GM18861 (cell line): ENCODE results near the gene ZNF341.
A peak's percentile ranks its signal among the peaks of the same experiment; 100 is the strongest.
"Not testable (repeated sequence)": the region's sequence is repeated elsewhere in the genome, so short reads cannot be mapped to it uniquely, and the experiment has no call there.

Experiments used
- ATAC-seq: cut with Tn5 transposase; IDR thresholded peaks from one replicate; pipeline ENCODE4 v1.9.1; 2021; ENCODE audit not compliant: unreplicated experiment

The ZNF341 gene

DNA sequence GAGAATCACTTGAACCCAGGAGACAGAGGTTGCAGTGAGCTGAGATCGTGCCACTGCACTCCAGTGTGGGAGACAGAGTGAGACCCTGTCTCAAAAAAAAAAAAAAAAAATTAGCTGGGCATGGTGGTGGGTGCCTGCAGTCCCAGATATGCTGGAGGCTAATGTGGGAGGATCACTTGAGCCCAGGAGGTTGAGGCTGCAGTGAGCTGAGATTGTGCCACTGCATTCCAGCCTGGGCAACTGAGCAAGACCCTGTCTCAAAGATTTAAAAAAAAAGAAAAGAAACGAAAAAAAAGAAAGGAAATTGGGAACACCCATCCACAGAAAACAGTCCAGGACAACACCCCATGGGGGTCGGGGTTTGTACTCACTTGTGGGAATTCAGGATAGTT, 60.8 kb downstream of the ZNF341 start:
- ATAC-seq: not testable (repeated sequence)

- ATAC-seq: no peak
Measured at GRCh38 chr20:33793011-33793931, 61.5 kb downstream of the ZNF341 start.

GRCh38 chr20:33796263-33796906, 64.6 kb downstream of the ZNF341 start:
- ATAC-seq: no peak

DNA sequence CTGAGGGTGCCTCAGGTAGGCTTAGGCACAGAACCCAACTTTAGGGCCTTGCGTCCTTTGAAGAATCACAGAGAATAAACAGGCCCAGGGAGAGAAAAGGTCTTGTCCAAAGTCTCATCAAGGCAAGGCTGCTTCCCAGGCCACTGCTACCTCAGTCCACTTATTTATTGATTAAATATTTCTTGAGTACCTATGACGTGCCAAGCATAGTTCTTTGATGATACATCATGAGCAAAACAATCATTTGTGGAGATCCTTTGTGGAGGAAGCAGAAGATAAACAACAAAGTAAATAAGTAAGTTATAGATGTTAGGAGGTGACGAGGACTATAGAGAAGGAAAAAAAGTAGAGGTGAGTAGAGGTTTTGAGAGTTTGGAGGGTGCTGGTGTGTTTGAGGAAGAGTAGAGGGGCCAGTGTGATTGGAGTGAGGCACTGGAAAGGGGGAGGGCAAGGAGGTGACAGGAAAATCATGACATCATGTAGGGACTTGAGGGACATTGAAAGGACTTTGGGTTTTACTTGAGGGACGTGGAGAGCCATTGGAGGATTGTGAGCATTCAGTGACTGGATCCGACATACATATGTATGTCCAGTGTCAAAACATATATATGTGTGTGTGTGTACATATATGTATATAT, 65.2 kb downstream of the ZNF341 start:
- no peak for ATAC-seq

DNA sequence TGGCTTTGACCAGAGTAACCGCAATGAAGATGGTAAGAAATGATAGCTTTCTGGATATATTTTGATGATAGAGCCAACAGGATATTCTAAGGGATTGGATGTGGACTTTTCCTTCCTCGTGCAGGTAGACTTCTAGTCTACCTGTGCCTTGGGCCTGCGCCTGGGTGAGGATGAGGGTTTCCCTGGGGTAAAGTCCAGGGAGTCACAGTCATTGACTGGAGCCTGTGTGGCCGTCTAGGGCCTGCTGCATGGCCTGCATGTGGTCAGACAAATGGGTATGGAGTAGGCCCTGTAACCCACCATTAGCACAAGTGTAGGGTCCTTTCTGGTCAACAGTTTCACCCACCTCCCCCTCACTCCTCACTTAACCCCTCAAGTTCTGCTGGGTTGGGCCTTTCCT, 66.6 kb downstream of the ZNF341 start:
- no peak for ATAC-seq

DNA sequence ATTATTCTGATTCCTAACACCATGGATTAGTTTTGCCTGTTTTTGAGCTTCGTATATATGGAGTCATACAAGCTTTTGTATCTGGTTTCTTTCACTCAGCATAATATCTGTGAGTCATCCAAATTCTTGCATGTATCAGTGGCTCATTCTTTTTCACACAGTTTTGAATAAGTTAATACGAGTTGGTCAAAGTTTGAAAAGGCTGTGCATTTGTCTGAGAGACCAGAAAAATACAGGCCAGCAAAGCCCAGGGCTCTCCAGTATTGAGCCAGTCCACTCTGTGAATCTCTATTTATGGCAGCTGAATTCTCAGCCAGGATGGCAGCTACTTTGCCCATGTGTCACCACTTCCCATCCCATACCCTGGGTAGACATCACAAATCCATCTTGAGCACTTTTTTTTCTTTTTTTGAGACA, 72.1 kb downstream of the ZNF341 start:
- no peak for ATAC-seq

DNA sequence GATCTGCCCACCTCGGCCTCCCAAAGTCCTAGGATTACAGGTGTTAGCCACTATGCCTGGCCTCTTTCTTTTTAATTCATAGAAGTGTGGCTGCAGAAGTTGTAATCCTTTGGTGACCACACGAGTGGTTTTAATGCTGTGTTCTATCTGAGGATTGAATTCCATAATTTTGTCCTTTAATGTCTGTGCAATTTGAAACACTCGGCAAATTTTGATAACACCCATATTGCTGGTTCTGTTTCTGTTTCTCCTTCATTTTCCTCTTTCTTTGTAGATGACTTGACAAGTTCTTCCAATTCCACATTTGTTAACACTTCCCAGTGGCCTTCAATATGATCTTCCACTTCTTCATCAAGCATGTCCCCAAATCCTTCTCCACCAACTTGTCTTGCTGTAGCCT, 76.6 kb downstream of the ZNF341 start:
- ATAC-seq: no peak

- no peak for ATAC-seq
Measured at GRCh38 chr20:33810259-33810658, 78.5 kb downstream of the ZNF341 start.

GRCh38 chr20:33810885-33811775, 79.3 kb downstream of the ZNF341 start, which contains the start of gene CHMP4B:
CHMP4B (plus strand) TSS chr20:33811348; CDS start chr20:33811469, 121 bp downstream.
- ATAC-seq: peak; percentile 92

GRCh38 chr20:33811776-33812151, 80.0 kb downstream of the ZNF341 start:
- ATAC-seq: no peak

- ATAC-seq: no peak
Measured at GRCh38 chr20:33812152-33812849, 80.5 kb downstream of the ZNF341 start.

DNA sequence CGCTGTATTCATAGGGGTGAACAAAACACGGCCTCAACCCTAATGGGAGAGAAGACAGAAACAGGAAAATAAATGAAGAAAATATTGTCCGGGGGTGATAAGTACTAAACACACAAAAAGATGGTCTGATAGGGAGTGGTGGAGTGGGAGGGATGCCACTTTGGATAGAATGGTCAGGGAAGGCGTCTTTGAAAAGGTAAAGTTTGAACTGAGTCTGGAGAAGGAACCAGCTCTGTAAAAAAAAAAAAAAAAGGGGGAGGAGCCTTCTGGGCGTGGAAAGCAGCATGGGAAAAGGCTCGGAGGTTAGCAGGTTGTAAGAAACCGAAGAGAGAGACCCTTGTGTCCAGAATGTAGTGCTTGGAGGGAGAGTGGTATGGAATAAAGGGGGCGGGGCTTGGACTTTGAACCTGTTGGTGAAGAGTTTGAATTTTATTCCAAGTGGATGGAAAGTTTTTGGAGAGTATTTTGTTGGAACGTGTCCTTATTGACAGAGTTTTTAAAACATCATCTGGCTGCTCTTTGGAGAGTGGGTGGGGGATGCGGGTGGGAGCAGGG, 81.2 kb downstream of the ZNF341 start:
- no peak for ATAC-seq

- ATAC-seq: no peak
Measured at GRCh38 chr20:33814238-33814712, 82.5 kb downstream of the ZNF341 start.

GRCh38 chr20:33815671-33816070, 83.9 kb downstream of the ZNF341 start:
- no peak for ATAC-seq

DNA sequence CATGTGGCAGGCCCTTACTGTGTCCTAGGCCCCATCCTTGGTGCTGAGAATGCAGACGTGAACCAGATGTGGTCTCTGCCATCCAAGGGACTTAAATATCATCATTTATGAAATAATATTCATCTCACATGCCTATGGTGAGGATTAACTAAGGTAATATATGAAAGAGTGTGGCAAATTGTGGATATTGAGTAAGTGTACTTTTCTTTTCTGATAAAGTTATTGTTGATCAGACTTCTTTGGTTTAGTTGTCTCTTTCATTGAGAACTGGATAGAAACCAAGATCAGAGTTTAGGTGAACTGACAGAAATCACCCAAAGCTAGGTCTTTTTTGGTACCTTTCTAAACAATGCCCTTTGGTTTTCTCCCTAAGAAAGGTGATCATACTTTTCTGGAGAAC, 84.4 kb downstream of the ZNF341 start:
- ATAC-seq: no peak

DNA sequence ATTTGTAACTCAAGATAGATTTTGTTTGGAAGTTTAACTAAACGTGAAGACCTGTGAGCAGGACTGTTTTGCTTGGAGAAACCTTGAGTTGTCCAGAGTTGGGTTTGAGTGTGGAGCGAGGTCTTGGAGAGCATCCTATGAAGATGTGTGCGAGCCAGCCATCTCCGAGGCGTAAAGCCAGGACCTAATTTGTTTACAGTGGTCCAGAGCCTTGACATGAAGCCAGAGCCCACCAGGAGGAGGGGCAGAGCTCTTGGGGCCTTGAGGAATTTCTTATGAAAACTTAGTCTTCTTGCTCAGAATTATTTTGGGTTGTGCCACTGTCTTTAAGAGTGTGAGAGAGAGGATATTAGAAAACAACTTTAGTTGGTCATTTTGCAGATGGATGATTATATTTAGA, 85.6 kb downstream of the ZNF341 start:
- ATAC-seq: no peak

GRCh38 chr20:33819456-33819855, 87.7 kb downstream of the ZNF341 start:
- no peak for ATAC-seq

DNA sequence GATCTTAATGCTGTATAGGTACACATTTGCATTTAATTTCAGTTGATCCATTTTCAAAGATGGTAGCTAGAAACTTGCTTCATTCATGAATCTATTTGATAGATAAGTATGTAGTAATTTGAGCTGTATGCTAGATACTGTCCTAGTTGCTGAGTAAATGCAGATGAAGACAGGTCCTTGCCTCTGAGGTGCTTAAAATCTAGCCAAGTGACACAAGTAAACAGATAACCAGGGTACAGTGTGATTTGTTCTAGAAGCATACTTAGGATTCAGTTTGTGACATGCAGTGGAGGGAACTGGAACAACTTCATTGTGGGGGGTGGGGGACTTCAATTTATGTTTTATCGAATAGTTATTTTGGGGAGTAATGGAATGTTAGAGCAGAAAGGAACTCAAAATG, 88.6 kb downstream of the ZNF341 start:
- ATAC-seq: no peak

DNA sequence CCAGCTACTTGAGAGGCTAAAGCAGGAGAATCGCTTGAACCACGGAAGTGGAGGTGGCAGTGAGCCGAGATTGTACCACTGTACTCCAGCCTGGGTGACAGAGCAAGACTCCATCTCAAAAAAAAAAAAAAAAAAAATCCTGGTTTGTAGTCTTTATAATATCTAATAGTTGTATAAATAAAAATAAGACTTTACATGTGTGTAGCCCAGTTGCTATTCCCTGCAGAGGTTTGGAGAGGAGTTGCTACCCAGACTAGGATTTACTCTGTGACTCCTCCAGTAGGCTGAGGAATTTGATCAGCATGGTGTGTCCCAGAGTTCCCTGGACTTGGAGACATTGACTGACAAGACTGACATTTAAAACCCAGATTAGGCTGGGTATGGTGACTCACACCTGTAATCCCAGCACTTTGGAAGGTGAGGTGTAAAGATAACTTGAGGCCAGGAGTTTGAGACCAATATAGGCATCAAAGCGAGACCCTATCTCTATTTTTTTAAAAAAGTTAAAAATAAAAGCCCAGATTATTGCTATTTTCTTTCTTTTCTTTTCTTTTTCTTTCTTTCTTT, 89.6 kb downstream of the ZNF341 start:
- ATAC-seq: no peak
